A549 (cell line): ENCODE data around the gene MECR.

ENCODE experiments used
- CTCF ChIP-seq: fragments of >200 bp; sonication (Bioruptor Twin); formaldehyde crosslinking; IDR thresholded peaks from 3 replicates; pipeline ENCODE4 v1.5.1; 2016
- MAX ChIP-seq: IDR thresholded peaks from 2 replicates; pipeline ENCODE4 v1.6.1; 2012
- MAZ ChIP-seq: fragments of 150-350 bp; IDR thresholded peaks from 2 replicates; pipeline ENCODE4 v1.6.1; 2014; ENCODE audit warnings: antibody characterized with exemption, low read depth, low read length, borderline replicate concordance
- POLR2A ChIP-seq: IDR thresholded peaks from 2 replicates; pipeline ENCODE4 v1.6.1; 2012; ENCODE audit warnings: mild to moderate bottlenecking, low read length
- SMC3 ChIP-seq: fragments of >200 bp; sonication (Bioruptor Twin); formaldehyde crosslinking; IDR thresholded peaks from 3 replicates; pipeline ENCODE4 v1.6.1; 2018; ENCODE audit warnings: inconsistent platforms
- TP53 ChIP-seq: fragments of 250-450 bp; sonication (Bioruptor Pico); IDR thresholded peaks from 2 replicates; pipeline ENCODE4 v1.5.0; 2021; ENCODE audit warnings: mild to moderate bottlenecking, moderate library complexity

GRCh38 chr1:29197590-29197924 is 33.2 kb downstream of the MECR start:
- TF ChIP-seq CTCF (peak; percentile 35; the same call in 2 of the 3 replicates), MAX (no peak), SMC3 (no peak; the same call in 2 of the 3 replicates), POLR2A (no peak), MAZ (no peak), TP53 (CRISPR knock-in tag) (no peak)
